K562 (cell line): Measurements from ENCODE around the gene MBNL1.

Experiments used
- BHLHE40 ChIP-seq: IDR thresholded peaks from 2 replicates; pipeline ENCODE4 v1.6.1; 2011; ENCODE audit warnings: low read length, improper control_type of control experiment
- GTF2F1 ChIP-seq: IDR thresholded peaks from 2 replicates; pipeline ENCODE4 v1.6.1; 2011; ENCODE audit warnings: low read depth, low read length, improper control_type of control experiment
- ZFP36 ChIP-seq: fragments of 150-350 bp; IDR thresholded peaks from 2 replicates; pipeline ENCODE4 v1.6.1; 2018; ENCODE audit warnings: low read length, low read depth; ENCODE audit not compliant: partially characterized antibody
- ZNF584 ChIP-seq: fragments of 200-800 bp; sonication (Bioruptor generic); IDR thresholded peaks from 2 replicates; pipeline ENCODE4 v1.6.1; 2016; ENCODE audit warnings: low read depth, mild to moderate bottlenecking, missing genetic modification characterization, missing compliant biosample characterization
- ZSCAN32 ChIP-seq: fragments of 450-650 bp; formaldehyde crosslinking; IDR thresholded peaks from 2 replicates; pipeline ENCODE4 v1.4.0; 2020; ENCODE audit warnings: mild to moderate bottlenecking, moderate library complexity
- TF ChIP-seq, protein P1 (sequence below): sonication (generic); formaldehyde crosslinking; IDR thresholded peaks from 2 replicates; pipeline ENCODE4 v1.8.0; 2023; ENCODE audit warnings: mild to moderate bottlenecking, missing genetic modification reagents
- TF ChIP-seq, protein P2 (sequence below), 2 experiments: IDR thresholded peaks; 2 replicates each; pipeline ENCODE4 v1.6.1; 2011; ENCODE audit warnings: borderline replicate concordance in 1 of 2, control low read depth in 1 of 2, low read depth in 1 of 2, low read length in 1 of 2, mild to moderate bottlenecking in 1 of 2, mixed read lengths in 1 of 2, moderate library complexity in 1 of 2; ENCODE audit not compliant: insufficient read depth in 1 of 2, insufficient read length in 1 of 2, poor library complexity in 1 of 2, severe bottlenecking in 1 of 2; ENCODE audit errors: extremely low read depth in 1 of 2

DNA sequence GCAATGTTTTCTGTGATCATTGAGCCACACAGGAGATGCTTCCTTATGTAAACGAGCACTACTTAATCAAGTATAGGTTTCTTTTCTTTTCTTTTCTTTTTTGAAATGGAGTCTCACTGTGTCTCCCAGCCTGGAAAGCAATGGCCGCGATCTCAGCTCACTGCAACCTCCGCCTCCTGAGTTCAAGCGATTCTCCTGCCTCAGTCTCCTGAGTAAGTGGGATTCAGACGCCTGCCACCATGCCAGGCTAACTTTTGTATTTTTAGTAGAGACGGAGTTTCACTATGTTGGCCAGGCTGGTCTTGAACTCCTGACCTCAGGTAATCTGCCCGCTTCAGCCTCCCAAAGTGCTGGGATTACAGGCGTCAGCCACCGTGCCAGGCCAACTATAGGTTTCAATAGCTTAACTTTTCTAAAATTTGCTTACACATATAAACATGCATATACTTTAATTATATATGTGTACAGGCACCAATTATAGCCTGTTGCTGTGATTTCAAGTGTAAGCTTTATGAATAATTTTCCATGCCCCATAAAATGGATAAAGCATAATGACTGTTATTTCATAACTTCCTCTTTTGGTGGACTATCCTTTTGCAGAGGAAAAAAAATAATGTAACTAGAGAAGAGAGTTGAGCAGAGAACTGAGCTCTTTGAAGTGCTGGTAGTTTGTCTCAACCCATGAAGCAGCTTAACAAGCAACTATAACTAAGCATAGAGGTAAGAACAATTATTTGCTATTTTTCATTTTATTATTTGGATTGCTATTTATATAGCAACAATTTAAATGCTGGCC is 24.8 kb upstream of the MBNL1 start:
- TF ChIP-seq, protein P1, sequence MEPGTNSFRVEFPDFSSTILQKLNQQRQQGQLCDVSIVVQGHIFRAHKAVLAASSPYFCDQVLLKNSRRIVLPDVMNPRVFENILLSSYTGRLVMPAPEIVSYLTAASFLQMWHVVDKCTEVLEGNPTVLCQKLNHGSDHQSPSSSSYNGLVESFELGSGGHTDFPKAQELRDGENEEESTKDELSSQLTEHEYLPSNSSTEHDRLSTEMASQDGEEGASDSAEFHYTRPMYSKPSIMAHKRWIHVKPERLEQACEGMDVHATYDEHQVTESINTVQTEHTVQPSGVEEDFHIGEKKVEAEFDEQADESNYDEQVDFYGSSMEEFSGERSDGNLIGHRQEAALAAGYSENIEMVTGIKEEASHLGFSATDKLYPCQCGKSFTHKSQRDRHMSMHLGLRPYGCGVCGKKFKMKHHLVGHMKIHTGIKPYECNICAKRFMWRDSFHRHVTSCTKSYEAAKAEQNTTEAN (CRISPR knock-in tag), result no peak
- TF ChIP-seq, protein P2, sequence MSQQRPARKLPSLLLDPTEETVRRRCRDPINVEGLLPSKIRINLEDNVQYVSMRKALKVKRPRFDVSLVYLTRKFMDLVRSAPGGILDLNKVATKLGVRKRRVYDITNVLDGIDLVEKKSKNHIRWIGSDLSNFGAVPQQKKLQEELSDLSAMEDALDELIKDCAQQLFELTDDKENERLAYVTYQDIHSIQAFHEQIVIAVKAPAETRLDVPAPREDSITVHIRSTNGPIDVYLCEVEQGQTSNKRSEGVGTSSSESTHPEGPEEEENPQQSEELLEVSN (IDR thresholded peaks at IDR 0.05; ENCODE audit: borderline replicate concordance in 1 of 2, extremely low read depth in 1 of 2, insufficient read depth in 1 of 2, insufficient read length in 1 of 2, low read depth in 1 of 2, low read length in 1 of 2, poor library complexity in 1 of 2, severe bottlenecking in 1 of 2), result no peak
- TF ChIP-seq GTF2F1, result no peak
- no peak for TF ChIP-seq ZFP36
- no peak for TF ChIP-seq BHLHE40
- no peak for TF ChIP-seq ZSCAN32 (CRISPR knock-in tag)
- no peak for TF ChIP-seq ZNF584 (CRISPR knock-in tag)
